Heart left ventricle (tissue), 13 donors: Measurements from ENCODE around the gene NME5.
"Not testable (repeated sequence)": the region's sequence is repeated elsewhere in the genome, so short reads cannot be mapped to it uniquely, and the experiment has no call there.

Experiments
- CTCF ChIP-seq, 12 donors: fragments of 200-600 bp; sonication (generic) in 4 of 12; IDR thresholded peaks; one replicate each; pipeline versions ENCODE4 v1.5.0 to v1.8.0; 2018 to 2022; ENCODE audit warnings: antibody characterized with exemption in 12 of 12, mild to moderate bottlenecking in 5 of 12
- POLR2A ChIP-seq, 2 donors: fragments of 450-650 bp; IDR thresholded peaks; one replicate each; pipeline ENCODE4 v1.6.1; 2017; ENCODE audit warnings: antibody characterized with exemption in 2 of 2, mild to moderate bottlenecking in 2 of 2, moderate library complexity in 2 of 2
- donor health status: ischemic (EF 13 %, LVEDD 7.1; RV severe dilation, severe dysfunction).
- donor health status: DM: no; HTN: yes; CAD: no.
- donor health status: DM: no; HTN: no; CAD: no.
- donor health status: ischemic (EF 25% LVEDD 6.9; RV normal size, moderate dysfunction).
- donor health status: ischemic (EF 25% LVEDD 5.7; RV mildly dilated, moderate dysfunction).
- donor health status: ischemic (EF 35%, LVEDD 5.7; RV mildly dilated, moderate dysfunction).
- donor health status: nonischemic (EF 11% LVEDD 7.7; RV severe dilation, severe dysfunction).
- donor health status: DM: yes; HTN: yes; CAD: no.
- donor health status: PGD.
- donor health status: ischemic (EF 29% LVEDD 5.4; RV normal size, mild dysfunction).
- donor health status: nonischemic (EF 23%, LVEDD 6.1; RV moderate dilation, normal function).

GRCh38 chr5:138143578-138143977 lies 4.3 kb upstream of the NME5 start:
- TF ChIP-seq CTCF, POLR2A (IDR thresholded peaks at IDR 0.05): not testable (repeated sequence)
